ENCODE data around the gene RPL39. TPM values are rescaled to one million over a fixed set of nuclear protein-coding genes. Genes with fewer than 3 reads are reported as not detected.
"Not testable (repeated sequence)": the region's sequence is repeated elsewhere in the genome, so short reads cannot be mapped to it uniquely, and the experiment has no call there.

RPL39 gene
- total and polyA plus RNA-seq, 4 donors, result 623 to 2,860 (median 640) TPM

GRCh38 chrX:119755981-119756533 lies 35.4 kb downstream of the RPL39 start:
- H3K4me3 ChIP-seq (ENCODE audit: low read depth in 1 of 3, low read length in 3 of 3), result no peak overlapping the region
- peak overlapping the region in 1 of 2 donors; percentile 23 for H3K27ac ChIP-seq (ENCODE audit: low read depth in 1 of 2, low read length in 2 of 2)
- H3K4me1 ChIP-seq (ENCODE audit: control insufficient read depth in 4 of 4, insufficient read depth in 4 of 4, low read length in 3 of 4), result peaks cover 1 to 18% (median 3%) of the 10 kb centered on the region in 4 donors
- no peaks in the 10 kb centered on the region for H3K27me3 ChIP-seq (ENCODE audit: control insufficient read depth in 4 of 4, insufficient read depth in 4 of 4, low read length in 3 of 4)
- 54% methylated on average over 7 of the region's 7 CpGs for WGBS
- no peak overlapping the region for H3K9ac ChIP-seq (ENCODE audit: low read depth in 1 of 2, low read length in 2 of 2)
- DNase-seq (ENCODE audit: low spot score), result no peak
- TF ChIP-seq ATF3 (IDR thresholded peaks at IDR 0.05) (no peak), EGR1 (IDR thresholded peaks at IDR 0.05; ENCODE audit: low read depth in 2 of 2) (no peak)
- H3K36me3 ChIP-seq (ENCODE audit: control insufficient read depth in 4 of 4, insufficient read depth in 3 of 4, low read depth in 1 of 4, low read length in 3 of 4), result no peaks in the 10 kb centered on the region
- no peaks in the 10 kb centered on the region for H3K9me3 ChIP-seq (ENCODE audit: control insufficient read depth in 4 of 4, low read length in 3 of 4)

GRCh38 chrX:119753639-119754257 lies 37.7 kb downstream of the RPL39 start:
- H3K9me3 ChIP-seq (ENCODE audit: control insufficient read depth in 4 of 4, low read length in 3 of 4), result no peaks in the 10 kb centered on the region
- H3K27ac ChIP-seq (ENCODE audit: low read depth in 1 of 2, low read length in 2 of 2), result no peak overlapping the region
- H3K36me3 ChIP-seq (ENCODE audit: control insufficient read depth in 4 of 4, insufficient read depth in 3 of 4, low read depth in 1 of 4, low read length in 3 of 4), result no peaks in the 10 kb centered on the region
- no peaks in the 10 kb centered on the region for H3K27me3 ChIP-seq (ENCODE audit: control insufficient read depth in 4 of 4, insufficient read depth in 4 of 4, low read length in 3 of 4)
- 59% methylated on average over 8 of the region's 8 CpGs for WGBS
- peaks cover 0 to 13% (median 3%) of the 10 kb centered on the region in 4 donors for H3K4me1 ChIP-seq (ENCODE audit: control insufficient read depth in 4 of 4, insufficient read depth in 4 of 4, low read length in 3 of 4)
- no peak overlapping the region for H3K4me3 ChIP-seq (ENCODE audit: low read depth in 1 of 3, low read length in 3 of 3)
- no peak overlapping the region for H3K9ac ChIP-seq (ENCODE audit: low read depth in 1 of 2, low read length in 2 of 2)
- DNase-seq (ENCODE audit: low spot score), result no peak
- TF ChIP-seq JUND (IDR thresholded peaks at IDR 0.05), result no peak
- TF ChIP-seq CTCF (IDR thresholded peaks at IDR 0.05; ENCODE audit: low read depth, low read length, missing input control), result peak; percentile 42
- no peak for TF ChIP-seq HNF4A (conservative IDR thresholded peaks at IDR 0.05)
- no peak for TF ChIP-seq NR2F2 (IDR thresholded peaks at IDR 0.05)
- no peak for TF ChIP-seq FOXA2 (IDR thresholded peaks at IDR 0.05)
- peak; percentile 58 to 64 for TF ChIP-seq RAD21 (IDR thresholded peaks at IDR 0.05)

GRCh38 chrX:119753001-119753400 lies 38.4 kb downstream of the RPL39 start:
- H3K36me3 ChIP-seq (ENCODE audit: control insufficient read depth in 4 of 4, insufficient read depth in 3 of 4, low read depth in 1 of 4, low read length in 3 of 4), result no peaks in the 10 kb centered on the region
- no peaks in the 10 kb centered on the region for H3K9me3 ChIP-seq (ENCODE audit: control insufficient read depth in 4 of 4, low read length in 3 of 4)
- no peak for DNase-seq (ENCODE audit: low spot score)
- H3K27me3 ChIP-seq (ENCODE audit: control insufficient read depth in 4 of 4, insufficient read depth in 4 of 4, low read length in 3 of 4), result no peaks in the 10 kb centered on the region
- no peak overlapping the region for H3K4me3 ChIP-seq (ENCODE audit: low read depth in 1 of 3, low read length in 3 of 3)
- H3K4me1 ChIP-seq (ENCODE audit: control insufficient read depth in 4 of 4, insufficient read depth in 4 of 4, low read length in 3 of 4), result peaks cover 0 to 5% (median 1%) of the 10 kb centered on the region in 4 donors
- H3K9ac ChIP-seq (ENCODE audit: low read depth in 1 of 2, low read length in 2 of 2), result no peak overlapping the region
- TF ChIP-seq FOXA1 (IDR thresholded peaks at IDR 0.05) (no peak), MAX (IDR thresholded peaks at IDR 0.05) (no peak), HNF4A (conservative IDR thresholded peaks at IDR 0.05) (no peak), SP1 (IDR thresholded peaks at IDR 0.05) (no peak), TAF1 (conservative IDR thresholded peaks at IDR 0.05) (no peak), FOXA2 (IDR thresholded peaks at IDR 0.05) (no peak), RXRA (IDR thresholded peaks at IDR 0.05) (no peak), ZBTB33 (IDR thresholded peaks at IDR 0.05) (no peak), REST (IDR thresholded peaks at IDR 0.05) (no peak)
- no peak overlapping the region for H3K27ac ChIP-seq (ENCODE audit: low read depth in 1 of 2, low read length in 2 of 2)
- WGBS, result 88% methylated on average over 3 of the region's 3 CpGs

- not testable (repeated sequence) for H3K4me1 ChIP-seq (ENCODE audit: control insufficient read depth in 4 of 4, insufficient read depth in 4 of 4, low read length in 3 of 4); DNase-seq (ENCODE audit: low spot score); H3K27me3 ChIP-seq (ENCODE audit: control insufficient read depth in 4 of 4, insufficient read depth in 4 of 4, low read length in 3 of 4); H3K27ac ChIP-seq (ENCODE audit: low read depth in 1 of 2, low read length in 2 of 2); H3K9me3 ChIP-seq (ENCODE audit: control insufficient read depth in 4 of 4, low read length in 3 of 4); H3K4me3 ChIP-seq (ENCODE audit: low read depth in 1 of 3, low read length in 3 of 3); H3K9ac ChIP-seq (ENCODE audit: low read depth in 1 of 2, low read length in 2 of 2); H3K36me3 ChIP-seq (ENCODE audit: control insufficient read depth in 4 of 4, insufficient read depth in 3 of 4, low read depth in 1 of 4, low read length in 3 of 4)
- 97% methylated on average over 21 of the region's 27 CpGs for WGBS
These were observed 40.7 kb downstream of the RPL39 start for GRCh38 chrX:119750751-119751150.

Measured in liver (tissue), 9 donors.